HG03097 (cell line): Measurements from ENCODE around the gene ABCC4.
"Not testable (repeated sequence)": the region's sequence is repeated elsewhere in the genome, so short reads cannot be mapped to it uniquely, and the experiment has no call there.

Experiments
- ATAC-seq: cut with Tn5 transposase; IDR thresholded peaks from one replicate; pipeline ENCODE4 v1.9.1; 2021; ENCODE audit not compliant: unreplicated experiment, low FRiP score

The ABCC4 gene

GRCh38 chr13:95174517-95174916 is 126.7 kb downstream of the ABCC4 start:
- ATAC-seq, result no peak

DNA sequence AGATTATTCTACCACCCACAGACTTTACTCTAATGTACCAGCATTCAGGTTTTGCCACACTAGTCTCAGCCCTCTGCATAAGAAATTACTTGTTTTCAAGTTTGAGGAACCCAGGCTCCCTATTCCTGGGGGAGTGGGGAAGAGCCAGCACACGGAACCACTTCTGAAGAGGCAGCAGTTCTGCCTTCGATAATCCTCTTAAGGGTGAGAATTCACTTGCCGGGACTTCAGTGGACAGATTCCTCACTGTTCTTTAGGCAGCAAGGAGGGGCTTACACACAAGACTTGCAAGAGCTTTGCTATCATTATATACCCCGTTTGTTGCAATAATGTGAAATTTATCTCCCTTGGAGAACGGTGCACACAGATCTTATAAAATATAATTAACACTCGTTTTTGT is 133.1 kb downstream of the ABCC4 start:
- ATAC-seq, result no peak

DNA sequence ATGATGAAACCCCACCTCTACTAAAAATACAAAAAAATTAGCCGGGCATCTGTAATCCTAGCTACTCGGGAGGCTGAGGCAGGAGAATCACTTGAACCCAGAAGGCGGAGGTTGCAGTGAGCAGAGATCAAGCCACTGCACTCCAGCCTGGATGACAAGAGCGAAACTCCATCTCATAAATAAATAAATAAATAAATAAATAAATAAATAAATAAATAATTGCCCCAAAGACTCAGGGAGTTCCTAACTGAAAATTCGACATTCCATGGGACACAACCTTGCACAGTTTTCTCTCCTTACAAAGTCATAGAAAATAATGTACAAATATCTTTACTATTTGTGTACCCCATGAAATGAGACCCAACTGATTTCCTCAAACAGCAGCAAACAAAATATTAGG is 134.2 kb downstream of the ABCC4 start:
- ATAC-seq, result not testable (repeated sequence)

DNA sequence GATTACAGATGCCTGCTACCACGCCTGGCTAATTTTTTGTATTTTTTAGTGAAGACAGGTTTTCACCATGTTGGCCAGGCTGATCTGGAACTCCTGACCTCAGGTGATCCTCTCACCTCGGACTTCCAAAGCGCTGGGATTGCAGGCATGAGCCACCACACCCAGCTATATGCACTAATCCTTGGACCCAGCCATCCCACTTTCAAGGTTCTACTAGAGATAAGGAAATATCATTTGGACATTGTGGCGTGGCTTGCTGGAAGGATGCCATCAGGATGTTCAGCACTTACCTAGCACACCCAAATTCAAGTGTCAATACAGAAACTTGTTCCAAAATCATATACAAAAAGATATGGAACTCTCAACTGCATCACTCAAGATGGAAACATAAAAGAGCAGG is 136.4 kb downstream of the ABCC4 start:
- no peak for ATAC-seq

- ATAC-seq, result no peak
Measured at GRCh38 chr13:95160112-95160906, 140.9 kb downstream of the ABCC4 start.

DNA sequence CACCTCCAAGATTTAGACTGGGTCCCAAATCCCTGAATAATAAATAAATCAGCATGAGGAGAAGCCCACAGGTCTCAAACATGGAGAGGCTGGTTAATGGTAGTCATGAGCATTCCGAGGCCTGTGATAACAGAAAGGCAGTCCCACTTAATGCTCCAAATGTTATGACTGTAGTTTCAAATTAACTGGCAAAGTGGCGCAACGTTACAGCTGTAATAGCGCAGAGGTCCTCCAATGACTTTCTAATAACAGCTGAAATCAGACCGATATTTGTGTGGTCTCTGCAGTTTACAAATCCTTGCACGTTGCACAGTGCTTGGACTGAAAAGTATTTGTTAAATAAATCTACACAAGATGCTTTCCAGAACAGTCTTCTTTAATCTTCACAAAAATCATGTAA is 141.8 kb downstream of the ABCC4 start:
- ATAC-seq, result no peak

DNA sequence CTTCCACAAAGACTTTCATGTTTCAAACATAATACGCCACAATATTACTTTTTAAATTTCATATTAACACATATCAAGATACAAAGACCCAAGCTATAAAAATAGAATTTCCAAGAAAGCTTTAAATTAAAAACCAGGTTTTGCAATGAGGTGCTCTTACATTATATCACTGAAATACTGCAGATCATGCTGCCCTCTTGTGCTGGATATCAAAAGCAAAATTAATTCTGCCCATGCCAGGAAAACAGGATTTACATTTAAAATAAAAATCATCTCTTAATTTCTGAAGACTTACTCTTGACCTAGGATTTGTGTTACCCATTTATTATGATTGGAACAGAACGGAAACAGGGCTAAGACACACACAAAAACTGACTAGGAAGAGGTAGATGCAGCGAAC is 145.0 kb downstream of the ABCC4 start:
- ATAC-seq, result no peak

GRCh38 chr13:95155504-95155903 is 145.7 kb downstream of the ABCC4 start:
- ATAC-seq, result no peak

GRCh38 chr13:95155093-95155492 is 146.2 kb downstream of the ABCC4 start:
- ATAC-seq, result no peak

- no peak for ATAC-seq
Measured at GRCh38 chr13:95154413-95154886, 146.8 kb downstream of the ABCC4 start.

GRCh38 chr13:95153647-95154412 is 147.4 kb downstream of the ABCC4 start:
- no peak for ATAC-seq

DNA sequence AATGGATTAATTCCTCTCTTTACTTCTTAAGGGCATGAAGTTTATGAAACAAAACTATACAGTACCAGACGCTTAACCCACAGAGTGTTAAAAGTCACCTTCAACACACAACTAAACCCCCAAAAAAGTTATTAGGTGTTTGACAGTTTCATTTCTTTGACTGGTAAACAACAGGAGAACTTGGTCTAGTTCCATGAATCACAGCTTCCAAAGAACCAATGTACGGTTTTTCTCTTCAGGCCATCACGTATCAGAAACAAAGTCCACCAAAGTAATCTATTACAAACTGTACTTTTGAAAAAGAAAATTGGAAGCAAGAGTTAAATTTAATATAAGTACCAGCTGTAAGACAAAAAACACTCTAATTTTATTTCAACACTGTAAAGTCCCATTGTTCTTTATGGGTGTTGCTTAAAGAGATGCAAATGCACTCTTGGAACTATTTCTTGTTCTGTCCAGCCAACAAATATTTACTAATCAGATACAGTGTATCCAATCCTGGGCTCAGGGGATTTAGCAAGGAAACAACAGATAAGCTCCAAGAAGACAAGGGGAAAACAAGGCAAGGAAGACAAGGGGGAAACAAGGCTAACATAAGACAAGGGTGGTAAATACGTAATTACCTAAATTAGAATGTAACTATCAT is 149.2 kb downstream of the ABCC4 start:
- ATAC-seq, result no peak

GRCh38 chr13:95150555-95150954 is 150.7 kb downstream of the ABCC4 start:
- no peak for ATAC-seq

DNA sequence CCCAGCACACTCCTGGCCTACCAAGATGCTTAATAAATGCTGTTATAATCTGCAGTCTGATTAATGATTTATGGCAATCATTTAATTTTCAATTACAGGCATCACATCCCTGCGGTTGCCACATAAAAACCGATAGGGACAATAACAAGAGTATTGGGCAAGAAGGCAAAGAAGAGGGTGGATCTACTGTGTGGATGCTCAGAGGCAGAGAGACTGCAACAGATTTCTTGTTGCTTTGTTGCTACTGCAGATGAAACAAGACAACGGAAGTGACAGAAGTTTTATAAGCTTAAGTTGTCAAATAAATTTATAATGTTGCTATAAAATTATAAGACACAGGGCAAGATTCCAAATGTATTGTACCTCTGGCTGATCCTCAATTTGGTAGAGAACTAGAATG is 154.8 kb downstream of the ABCC4 start:
- ATAC-seq, result no peak

DNA sequence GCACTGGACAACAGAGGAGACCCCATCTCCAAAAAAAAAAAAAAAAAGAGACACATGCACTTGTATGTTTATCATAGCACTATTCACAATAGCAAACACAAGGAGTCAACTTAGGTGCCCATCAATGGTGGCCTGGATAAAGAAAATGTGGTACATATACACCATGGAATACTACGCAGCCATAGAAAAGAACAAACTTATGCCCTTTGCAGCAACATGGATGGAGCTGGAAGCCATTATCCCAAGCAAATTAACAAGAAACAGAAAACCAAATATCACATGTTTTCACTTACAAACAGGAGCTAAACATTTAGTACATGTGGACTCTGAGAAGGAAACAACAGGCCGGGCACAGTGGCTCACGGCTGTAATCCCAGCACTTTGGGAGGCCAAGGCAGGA is 155.7 kb downstream of the ABCC4 start:
- ATAC-seq, result no peak

DNA sequence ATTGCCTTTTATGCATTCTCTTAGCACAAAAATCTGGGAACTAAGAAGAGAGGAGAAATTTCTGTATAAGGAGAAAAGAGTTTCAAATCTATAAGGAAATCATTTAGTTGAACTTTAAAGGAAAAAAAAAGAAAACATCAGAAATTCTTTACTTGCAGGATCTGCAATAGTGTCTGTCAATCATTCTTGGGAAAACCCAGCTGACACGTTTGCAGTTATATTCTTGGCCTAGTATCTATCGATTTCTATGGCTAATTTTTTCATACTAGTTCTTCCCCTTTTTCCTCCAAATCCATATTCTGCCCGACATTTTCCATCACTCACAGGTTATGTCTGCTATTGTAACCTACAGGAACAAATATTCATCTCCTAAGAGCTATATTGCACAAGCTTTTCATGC is 160.7 kb downstream of the ABCC4 start:
- no peak for ATAC-seq

GRCh38 chr13:95138876-95139585 is 162.2 kb downstream of the ABCC4 start:
- ATAC-seq, result no peak

DNA sequence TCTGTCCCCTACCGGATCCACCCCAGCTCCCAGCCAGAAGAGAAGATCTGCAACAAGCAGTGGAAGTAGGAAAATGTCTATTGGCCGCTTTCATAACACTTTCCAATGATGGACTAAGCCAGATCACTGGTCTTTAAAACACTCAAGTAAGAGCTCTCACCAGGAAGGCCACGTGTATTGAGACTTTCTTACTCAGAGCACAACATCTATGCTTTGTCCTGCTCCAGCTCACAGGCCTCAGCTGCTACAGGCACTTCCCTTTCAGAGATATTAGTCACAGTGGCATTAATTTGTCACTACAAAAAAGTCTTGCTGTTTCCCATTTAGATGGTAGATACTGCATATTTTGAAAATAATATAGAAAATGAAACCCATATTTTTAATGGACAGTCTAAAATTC is 164.2 kb downstream of the ABCC4 start:
- ATAC-seq, result peak; percentile 72

- ATAC-seq, result no peak
Measured at GRCh38 chr13:95136638-95137037, 164.6 kb downstream of the ABCC4 start.

GRCh38 chr13:95133498-95133897 is 167.8 kb downstream of the ABCC4 start:
- ATAC-seq, result no peak

- no peak for ATAC-seq
Measured at GRCh38 chr13:95129004-95129403, 172.2 kb downstream of the ABCC4 start.
